Muscle of leg (tissue), 11 donors: Measurements from ENCODE around the gene CST9. TPM values are rescaled to one million over a fixed set of nuclear protein-coding genes. Genes with fewer than 3 reads are reported as not detected.

Source experiments
- DNase-seq: peaks from one replicate; pipeline ENCODE4 v3.0.0; 2013
- H3K27ac ChIP-seq: one replicate; pipeline ENCODE4 v1.5.1; 2013; ENCODE audit warnings: mild to moderate bottlenecking, low read length, control low read depth
- H3K27me3 ChIP-seq: one replicate; pipeline ENCODE4 v1.6.1; 2013; ENCODE audit warnings: low read length; ENCODE audit not compliant: control insufficient read depth, insufficient read depth
- H3K36me3 ChIP-seq: one replicate; pipeline ENCODE4 v1.6.1; 2013; ENCODE audit warnings: low read length; ENCODE audit not compliant: control insufficient read depth, insufficient read depth
- H3K4me1 ChIP-seq: one replicate; pipeline ENCODE4 v1.6.1; 2013; ENCODE audit warnings: low read length; ENCODE audit not compliant: control insufficient read depth, insufficient read depth
- H3K4me3 ChIP-seq: one replicate; pipeline ENCODE4 v1.5.1; 2013; ENCODE audit warnings: low read length, control low read depth
- H3K9me3 ChIP-seq: replicated peaks from 2 replicates; pipeline ENCODE4 v1.6.1; 2013; ENCODE audit warnings: low read depth, low read length; ENCODE audit not compliant: control insufficient read depth
- WGBS: methylation state at CpG from one replicate; pipeline ENCODE4 v1.1.5; 2013; ENCODE audit warnings: missing lambda C conversion rate; ENCODE audit not compliant: insufficient coverage; 5-methylcytosine and 5-hydroxymethylcytosine counted together
- polyA plus RNA-seq, 8 donors: library from polyadenylated mRNA; unstranded; fragments of 120-200 nt; gene quantifications; one replicate each; pipeline versions ENCODE4 v1.2.1 to v1.2.3, GENCODE V29; 2013; ENCODE audit warnings: inconsistent platforms in 1 of 8, low replicate concordance in 1 of 8; ENCODE audit not compliant: insufficient read length in 8 of 8, insufficient read depth in 1 of 8
- total RNA-seq: library from RNA; stranded (reverse); fragments of 120-200 nt; gene quantifications from one replicate; pipeline ENCODE4 v1.2.4, GENCODE V29; 2013

CST9 gene
- total and polyA plus RNA-seq, 9 donors, result not detected

DNA sequence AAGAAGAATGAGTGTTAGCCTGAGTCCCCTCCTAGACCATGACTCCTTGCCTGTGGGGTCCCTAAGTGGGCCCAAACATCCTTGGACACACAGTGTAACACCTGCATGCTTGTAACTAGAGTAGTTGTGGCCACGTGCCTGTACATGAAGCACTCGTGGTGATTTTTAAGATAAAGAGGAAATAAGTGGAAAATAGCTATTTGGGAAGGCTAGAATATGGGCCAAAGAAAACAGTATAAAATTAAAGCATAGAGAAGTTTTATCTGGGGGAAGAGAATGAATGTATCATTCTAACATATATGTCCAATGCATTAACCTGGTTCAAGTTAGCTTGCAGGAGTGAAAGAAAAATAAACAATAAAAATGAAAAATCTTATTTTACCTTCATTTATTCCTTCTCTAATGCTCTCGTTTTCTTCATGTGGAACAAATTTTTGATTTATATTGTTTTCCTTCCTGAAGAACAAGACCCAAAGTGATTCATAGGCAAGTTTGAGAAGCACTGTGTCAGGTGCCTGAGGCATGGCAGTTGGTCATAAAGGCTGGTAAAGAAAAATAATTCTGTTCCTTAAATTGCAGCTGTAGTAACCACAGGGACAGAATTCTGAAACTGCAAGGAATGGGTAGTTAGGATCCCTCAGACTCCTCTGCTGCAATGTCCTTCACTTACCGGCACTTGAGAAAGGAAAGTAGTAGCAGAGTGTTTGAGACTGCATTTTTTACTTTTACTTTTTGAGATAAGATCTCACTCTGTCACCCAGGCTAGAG, 40.6 kb upstream of the CST9 start:
- peak; percentile 33 for DNase-seq
- Histone ChIP-seq H3K4me1 (peaks cover 13% of the 10 kb centered on the region), H3K27me3 (no peaks in the 10 kb centered on the region), H3K4me3 (no peak overlapping the region), H3K9me3 (no peaks in the 10 kb centered on the region), H3K36me3 (no peaks in the 10 kb centered on the region), H3K27ac (no peak overlapping the region)
- 14% methylated on average over 2 of the region's 4 CpGs for WGBS

DNA sequence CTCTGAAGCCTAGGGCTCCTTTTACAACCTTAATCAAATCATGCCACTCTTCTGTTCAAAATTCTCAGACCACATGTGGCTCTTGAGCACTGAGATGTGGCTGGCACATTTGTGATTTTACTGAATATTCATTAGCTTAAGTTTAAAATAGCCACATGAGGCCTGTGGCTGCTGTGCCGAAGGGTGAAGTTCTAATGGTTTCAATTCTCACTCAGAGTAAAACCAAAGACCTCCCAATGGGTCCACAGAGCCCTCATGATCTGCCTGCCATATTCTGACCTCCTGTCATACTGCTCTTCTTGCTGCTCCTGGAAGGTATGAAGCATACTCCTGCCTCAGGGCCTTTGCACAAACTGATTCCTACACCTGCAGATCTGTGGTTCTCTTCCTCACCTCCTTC, 39.9 kb upstream of the CST9 start:
- H3K4me1 ChIP-seq, result peaks cover 14% of the 10 kb centered on the region
- H3K36me3 ChIP-seq, result no peaks in the 10 kb centered on the region
- H3K27me3 ChIP-seq, result no peaks in the 10 kb centered on the region
- H3K9me3 ChIP-seq, result no peaks in the 10 kb centered on the region
- WGBS, result no CpG with 5 or more reads among the region's 1 CpG
- H3K4me3 ChIP-seq, result no peak overlapping the region
- no peak for DNase-seq
- no peak overlapping the region for H3K27ac ChIP-seq

DNA sequence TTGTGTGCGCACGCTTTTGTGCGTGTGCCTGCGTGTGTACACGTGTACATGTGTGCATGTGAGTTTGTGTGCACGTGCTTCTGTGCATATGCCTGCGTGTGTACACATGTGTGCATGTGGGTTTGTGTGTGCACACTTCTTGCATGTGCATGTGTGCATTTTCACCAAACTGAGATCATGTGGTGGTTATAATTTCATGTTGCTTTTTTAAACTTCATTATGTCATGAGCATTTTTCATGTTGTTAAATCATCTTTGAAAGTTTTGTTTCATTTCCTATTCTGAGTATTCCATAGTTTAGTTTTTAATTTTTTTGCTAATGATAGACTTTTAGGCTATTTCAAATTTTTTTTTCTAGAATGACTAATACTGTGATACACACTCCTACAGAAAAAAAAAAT, 38.4 kb upstream of the CST9 start:
- peaks cover 14% of the 10 kb centered on the region for H3K4me1 ChIP-seq
- H3K27ac ChIP-seq, result no peak overlapping the region
- no peaks in the 10 kb centered on the region for H3K9me3 ChIP-seq
- 97% methylated on average over 7 of the region's 7 CpGs for WGBS
- no peaks in the 10 kb centered on the region for H3K36me3 ChIP-seq
- no peak for DNase-seq
- H3K4me3 ChIP-seq, result no peak overlapping the region
- H3K27me3 ChIP-seq, result no peaks in the 10 kb centered on the region

DNA sequence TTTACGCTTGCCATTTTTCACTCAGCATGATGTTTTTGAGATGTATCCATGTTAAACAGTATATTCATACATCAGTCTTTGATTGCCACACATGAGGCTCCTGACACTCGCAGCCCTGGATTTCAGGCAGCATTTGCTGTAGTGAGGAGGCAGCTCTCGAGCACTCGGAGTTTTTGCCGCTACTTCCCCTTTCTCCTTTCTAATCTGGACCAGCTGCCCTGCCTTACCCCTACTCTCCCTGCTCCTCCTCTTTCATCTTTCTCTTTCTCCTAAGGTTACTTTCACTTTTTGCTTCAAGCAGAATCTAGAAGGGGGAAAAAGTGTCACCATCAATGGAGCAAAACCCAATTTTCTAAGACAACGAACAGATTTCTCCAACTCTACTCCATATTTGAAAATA, 37.9 kb upstream of the CST9 start:
- H3K4me1 ChIP-seq, result peaks cover 14% of the 10 kb centered on the region
- no peak overlapping the region for H3K4me3 ChIP-seq
- no peaks in the 10 kb centered on the region for H3K36me3 ChIP-seq
- WGBS, result 51% methylated on average over 3 of the region's 6 CpGs
- no peaks in the 10 kb centered on the region for H3K27me3 ChIP-seq
- H3K9me3 ChIP-seq, result no peaks in the 10 kb centered on the region
- H3K27ac ChIP-seq, result no peak overlapping the region
- DNase-seq, result no peak

DNA sequence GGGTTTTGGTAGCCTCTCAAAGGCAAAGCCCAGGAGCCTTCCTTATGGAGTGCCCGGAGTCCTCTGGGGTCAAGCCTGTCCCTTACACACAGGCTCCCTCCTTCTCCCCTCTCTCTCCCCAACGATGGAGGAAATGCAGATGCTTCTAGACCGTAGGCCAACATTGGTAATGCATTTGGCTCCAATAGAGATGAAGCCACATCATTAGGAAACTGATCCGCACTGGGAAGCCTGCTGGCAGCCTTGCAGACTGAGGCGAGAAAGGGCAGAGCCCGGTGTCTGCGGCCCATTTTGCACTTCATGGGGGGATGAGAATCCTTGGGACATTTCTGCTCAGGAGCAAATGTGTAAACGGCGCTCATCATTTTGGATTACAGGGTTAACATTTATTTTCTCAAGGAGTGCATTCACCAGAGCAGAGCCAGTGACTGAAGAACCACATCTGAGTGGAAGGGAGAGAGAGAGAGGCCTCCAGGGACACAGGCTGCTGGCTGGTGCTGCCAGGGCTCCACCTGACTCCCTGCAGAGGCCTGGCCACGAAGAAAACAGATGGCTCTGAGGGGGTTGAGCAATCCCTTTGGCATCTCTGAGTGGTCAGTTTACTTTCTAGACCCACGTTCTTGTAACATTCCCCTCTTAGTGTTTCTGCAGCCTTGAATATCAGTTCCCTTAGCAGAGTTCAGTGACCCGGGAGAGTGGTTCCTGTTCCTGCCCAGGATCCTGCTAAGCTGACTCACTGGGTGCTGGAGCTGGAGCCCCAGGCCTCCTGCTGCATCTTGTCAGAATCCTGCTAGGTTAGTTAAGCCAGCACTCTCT, 36.4 kb upstream of the CST9 start:
- H3K9me3 ChIP-seq, result no peaks in the 10 kb centered on the region
- H3K27ac ChIP-seq, result no peak overlapping the region
- 42% methylated on average over 10 of the region's 12 CpGs for WGBS
- H3K4me3 ChIP-seq, result no peak overlapping the region
- H3K36me3 ChIP-seq, result no peaks in the 10 kb centered on the region
- no peaks in the 10 kb centered on the region for H3K27me3 ChIP-seq
- peaks cover 14% of the 10 kb centered on the region for H3K4me1 ChIP-seq
- DNase-seq, result peak; percentile 32

DNA sequence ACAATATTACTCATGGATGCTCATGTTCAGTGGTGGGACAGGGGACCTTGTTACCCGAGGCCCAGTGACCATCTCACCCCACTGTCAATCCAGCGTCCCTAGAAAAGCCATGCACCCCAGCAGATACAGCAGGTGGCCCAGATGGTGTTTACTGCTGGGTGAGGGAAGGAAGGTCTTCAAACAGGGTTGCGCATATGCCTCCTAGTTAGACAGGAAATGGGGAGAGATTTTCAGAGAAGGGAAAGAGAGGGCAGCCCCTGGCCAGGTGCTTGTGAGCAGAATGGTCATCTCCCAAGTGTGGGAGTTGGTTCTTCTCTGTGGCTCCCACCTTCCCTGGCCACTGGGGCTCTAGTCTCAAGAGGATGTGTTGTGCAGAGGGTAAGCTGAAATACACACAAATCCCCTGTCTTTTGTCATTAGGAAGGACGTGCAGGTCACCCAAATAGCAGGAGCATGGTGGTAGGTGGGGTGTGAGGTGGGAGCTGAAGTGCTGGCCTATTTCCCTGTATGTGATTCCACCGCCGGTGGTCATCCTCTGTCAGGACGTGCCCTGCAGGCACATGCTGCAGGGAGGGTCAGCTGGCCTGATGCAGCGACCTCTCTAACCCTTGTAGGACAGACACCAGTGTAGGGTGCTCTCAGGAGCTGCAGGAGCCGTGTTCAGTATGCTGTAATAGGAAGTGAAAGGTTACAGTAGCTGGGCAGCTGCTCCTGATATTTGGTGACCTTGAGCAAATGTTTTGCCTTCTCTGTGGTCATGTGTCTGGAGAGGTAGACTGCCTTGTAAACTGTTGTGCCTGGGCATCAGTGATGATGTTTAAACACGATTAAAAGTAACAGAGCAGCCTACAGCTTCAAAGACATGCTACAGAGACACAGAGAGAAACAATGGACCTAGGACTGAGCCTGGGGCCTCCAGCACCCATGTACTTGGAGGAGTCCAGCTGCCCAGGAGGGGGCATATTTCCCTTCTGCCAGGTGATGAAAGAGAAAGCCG, 35.3 kb upstream of the CST9 start:
- Histone ChIP-seq H3K4me1 (peaks cover 24% of the 10 kb centered on the region), H3K27ac (no peak overlapping the region)

DNA sequence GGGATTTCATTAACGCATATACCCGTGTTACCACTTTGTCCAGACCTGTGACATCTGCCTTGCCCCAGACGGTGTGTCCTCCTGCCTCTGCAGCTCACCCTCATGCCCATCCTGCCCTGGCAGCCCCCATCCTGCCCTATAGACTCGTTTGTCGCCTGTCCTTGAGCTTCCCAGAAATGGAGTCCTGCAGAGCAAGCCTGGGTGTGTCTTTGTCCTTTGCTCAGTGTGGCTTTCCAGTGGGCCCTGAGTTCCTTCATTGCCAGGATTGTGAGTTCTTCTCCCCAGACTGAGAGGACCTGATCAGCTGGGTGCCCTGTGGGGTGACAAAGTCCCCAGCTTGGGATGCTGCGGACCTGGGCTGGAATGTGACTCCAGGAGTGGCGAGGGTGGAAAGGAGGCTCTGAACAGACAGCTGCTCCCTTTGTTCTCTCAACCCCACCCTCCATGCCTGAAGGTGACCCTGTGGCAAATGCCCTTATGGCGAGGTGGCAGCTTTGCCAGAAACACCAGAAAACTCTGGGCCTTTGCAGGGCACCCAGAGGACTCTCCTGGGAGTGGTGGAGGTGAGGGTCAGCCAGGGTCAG, 34.4 kb upstream of the CST9 start:
- H3K9me3 ChIP-seq, result no peaks in the 10 kb centered on the region
- no peak for DNase-seq
- no peak overlapping the region for H3K27ac ChIP-seq
- 87% methylated on average over 8 of the region's 8 CpGs for WGBS
- H3K4me3 ChIP-seq, result no peak overlapping the region
- no peaks in the 10 kb centered on the region for H3K27me3 ChIP-seq
- H3K4me1 ChIP-seq, result peaks cover 28% of the 10 kb centered on the region
- H3K36me3 ChIP-seq, result peaks cover 5% of the 10 kb centered on the region

More for the DNA sequence above, 35.3 kb upstream of the CST9 start:
- H3K36me3 ChIP-seq, result no peaks in the 10 kb centered on the region
- WGBS, result 69% methylated on average over 7 of the region's 11 CpGs
- H3K9me3 ChIP-seq, result no peaks in the 10 kb centered on the region
- H3K27me3 ChIP-seq, result no peaks in the 10 kb centered on the region
- DNase-seq, result no peak
- H3K4me3 ChIP-seq, result no peak overlapping the region

DNA sequence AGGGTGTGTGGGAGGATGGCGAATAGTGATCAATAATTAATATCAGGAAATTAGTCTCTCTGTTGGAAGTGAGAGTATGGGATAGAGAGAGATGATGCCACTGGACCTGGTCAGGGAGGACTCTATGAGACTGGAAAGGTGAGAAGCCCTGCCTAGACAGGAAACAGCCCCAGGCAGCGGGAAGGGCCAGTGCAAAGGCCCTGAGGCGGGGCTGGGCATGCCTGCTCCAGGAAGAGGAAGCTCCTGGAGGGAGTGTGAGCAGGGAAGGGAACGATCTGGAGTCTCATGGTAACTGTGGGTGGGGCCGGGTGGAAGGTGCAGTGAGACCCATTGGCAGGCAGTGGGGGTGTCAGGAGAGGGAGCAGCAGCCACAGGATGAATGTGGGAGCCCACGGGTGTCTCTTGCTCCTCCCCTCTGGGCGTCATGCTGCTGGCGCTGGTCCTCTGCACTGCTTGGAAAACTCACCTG, 33.8 kb upstream of the CST9 start:
- Histone ChIP-seq H3K27ac (no peak overlapping the region), H3K27me3 (no peaks in the 10 kb centered on the region), H3K4me1 (peaks cover 33% of the 10 kb centered on the region), H3K9me3 (no peaks in the 10 kb centered on the region), H3K36me3 (peaks cover 9% of the 10 kb centered on the region), H3K4me3 (no peak overlapping the region)
- 90% methylated on average over 3 of the region's 8 CpGs for WGBS
- no peak for DNase-seq

DNA sequence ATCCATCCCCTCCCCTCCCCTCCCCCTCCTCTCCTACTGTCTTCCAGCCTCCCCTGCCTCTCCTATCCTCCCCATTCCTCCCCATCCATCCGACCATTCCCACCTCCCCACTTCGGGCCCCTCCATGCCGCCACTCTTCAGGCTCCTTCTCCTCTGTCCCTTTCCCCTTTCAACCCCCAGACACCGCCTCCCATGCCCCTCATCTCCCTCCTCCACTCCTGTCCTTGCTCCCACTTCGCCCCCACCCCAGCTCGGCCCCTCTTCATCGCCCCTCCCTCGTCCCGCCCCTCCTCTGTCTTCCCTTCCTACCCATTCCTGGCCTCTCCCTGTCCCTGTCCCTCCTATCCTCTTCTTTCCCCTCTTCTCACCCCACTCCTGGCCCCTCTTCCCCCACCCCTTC, 32.6 kb upstream of the CST9 start:
- no peak overlapping the region for H3K4me3 ChIP-seq
- no peak overlapping the region for H3K27ac ChIP-seq
- WGBS, result 43% methylated on average over 9 of the region's 9 CpGs
- no peaks in the 10 kb centered on the region for H3K27me3 ChIP-seq
- no peaks in the 10 kb centered on the region for H3K9me3 ChIP-seq
- peaks cover 44% of the 10 kb centered on the region for H3K4me1 ChIP-seq
- DNase-seq, result no peak
- H3K36me3 ChIP-seq, result peaks cover 20% of the 10 kb centered on the region
